ENCODE data around the gene RRAGD. TPM values are rescaled to one million over a fixed set of nuclear protein-coding genes. Genes with fewer than 3 reads are reported as not detected.

The RRAGD gene
- total and polyA plus RNA-seq, 2 of the 8 experiments (the other 6 are each of a cell fraction or from before 2014, with no cell fraction given) = 7.2 to 30.8 TPM

- TF ChIP-seq BRCA1 (IDR thresholded peaks at IDR 0.05; ENCODE audit: low read depth, low read length) (no peak), FOSL1 (IDR thresholded peaks at IDR 0.05; ENCODE audit: insufficient read depth, low read depth, low read length) (no peak), EGR1 (IDR thresholded peaks at IDR 0.05; ENCODE audit: borderline replicate concordance, low read depth, low read length) (no peak), POLR2A (IDR thresholded peaks at IDR 0.05; ENCODE audit: control extremely low read depth in 1 of 2, low read depth in 2 of 2, low read length in 2 of 2) (peak; percentile 68 to 90), ZNF274 (IDR thresholded peaks at IDR 0.05; ENCODE audit: borderline replicate concordance, extremely low read depth, low read length) (no peak), RXRA (IDR thresholded peaks at IDR 0.05; ENCODE audit: insufficient read depth, low read depth, low read length) (no peak), TBP (IDR thresholded peaks at IDR 0.05; ENCODE audit: low read depth, low read length) (peak; percentile 65; the same call in 1 of the 2 replicates), SUZ12 (IDR thresholded peaks at IDR 0.05; ENCODE audit: low read length) (peak; percentile 55; the same call in 1 of the 2 replicates), SP4 (IDR thresholded peaks at IDR 0.05; ENCODE audit: low read length) (no peak), POLR2AphosphoS5 (IDR thresholded peaks at IDR 0.05; ENCODE audit: low read depth, low read length) (peak; percentile 55; the same call in 1 of the 2 replicates), KDM4A (IDR thresholded peaks at IDR 0.05; ENCODE audit: low read depth, low read length, severe bottlenecking) (peak; percentile 86), TAF1 (IDR thresholded peaks at IDR 0.05; ENCODE audit: low read depth, low read length) (peak; percentile 84), TEAD4 (IDR thresholded peaks at IDR 0.05; ENCODE audit: low read depth, low read length) (no peak), SIRT6 (IDR thresholded peaks at IDR 0.05; ENCODE audit: low read length) (no peak), HDAC2 (IDR thresholded peaks at IDR 0.05; ENCODE audit: borderline replicate concordance in 1 of 2, low read depth in 2 of 2, low read length in 2 of 2) (no peak), ATF2 (IDR thresholded peaks at IDR 0.05; ENCODE audit: low read length) (no peak), JUN (IDR thresholded peaks at IDR 0.05; ENCODE audit: low read depth, low read length) (no peak), SP1 (IDR thresholded peaks at IDR 0.05; ENCODE audit: low read depth, low read length) (no peak), SP2 (IDR thresholded peaks at IDR 0.05; ENCODE audit: low read length) (no peak), KDM5A (IDR thresholded peaks at IDR 0.05; ENCODE audit: low read length) (no peak)
- TF ChIP-seq, protein P1, sequence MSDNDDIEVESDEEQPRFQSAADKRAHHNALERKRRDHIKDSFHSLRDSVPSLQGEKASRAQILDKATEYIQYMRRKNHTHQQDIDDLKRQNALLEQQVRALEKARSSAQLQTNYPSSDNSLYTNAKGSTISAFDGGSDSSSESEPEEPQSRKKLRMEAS (IDR thresholded peaks at IDR 0.05) = peak; percentile 52
Measured at GRCh38 chr6:89352278-89353117, 59.6 kb downstream of the RRAGD start, which contains the start of gene UBE2J1 (continued).
